GM12878 (cell line): ENCODE data around the gene IL36G. TPM values are rescaled to one million over a fixed set of nuclear protein-coding genes. Genes with fewer than 3 reads are reported as not detected.

Experiments
- polyA plus RNA-seq, 11 experiments: library from polyadenylated mRNA; depleted of rRNA in 4 of 11; unstranded in 6 of 11; stranded (reverse) in 5 of 11; fragments of >200 nt; fragmentation: Nextera tagmentation in 4 of 11; fragmentation: Illumina TruSeq in 1 of 11; extraction: Ambion mirVana in 4 of 11; extraction: Trizol in 1 of 11; gene quantifications; 1 replicate in 1 of 11; 2 replicates in 10 of 11; pipeline versions ENCODE4 v1.2.1 to v1.2.3, GENCODE V29; 2011 to 2016; ENCODE audit warnings: inconsistent platforms in 2 of 11, missing spikeins in 2 of 11, low read depth in 1 of 11
- small RNA-seq: library from RNA; depleted of rRNA; stranded (forward); fragments of <200 nt; gene quantifications from one replicate; pipeline ENCODE3, GENCODE V24; 2014
- total RNA-seq, 4 experiments: library from RNA; depleted of rRNA in 3 of 4; stranded (reverse); fragments of >200 nt in 3 of 4; fragmentation: Illumina TruSeq in 1 of 4; extraction: Trizol in 1 of 4; gene quantifications; 2 replicates each; pipeline versions ENCODE4 v1.2.1 to v1.2.3, GENCODE V29; 2013 to 2021

Gene IL36G
- total and polyA plus RNA-seq, 10 of the 15 experiments (the other 5 are each of a cell fraction or from before 2014, with no cell fraction given) = 0.10 TPM; not detected in 9

Small RNAs within 50 kb of the gene (small RNA-seq; reads per million reads assigned to genes)
- not detected for gene HMGN2P23

Other genes starting within 250 kb of the IL36G start
Only the 7 nearest of the 10 such genes appear.
- 0.93 and 1.4 TPM in 2 replicates for gene IL1B, start 141.2 kb upstream of the IL36G start, total RNA-seq (2014; rRNA removed)
- 0.88 and 1.0 TPM in 2 replicates for gene IL1B, start 141.2 kb upstream of the IL36G start, total RNA-seq (2014; rRNA removed; fragmentation: Illumina TruSeq; extraction: Trizol)
- 0.64 and 0.72 TPM in 2 replicates for gene IL1B, start 141.2 kb upstream of the IL36G start, total RNA-seq (2021)
- 0.30 and 0.35 TPM in 2 replicates for gene IL1B, start 141.2 kb upstream of the IL36G start, polyA plus RNA-seq (2011; rRNA removed)
- 1.3 and 1.4 TPM in 2 replicates for gene IL1B, start 141.2 kb upstream of the IL36G start, polyA plus RNA-seq (2014; fragmentation: Illumina TruSeq; extraction: Trizol)
- 1 to 10 TPM in 1 of 2 experiments, under 1 TPM in 1; 0.57 to 1.6 TPM for gene IL1B, start 141.2 kb upstream of the IL36G start, polyA plus RNA-seq (2014; fragmentation: Nextera tagmentation; extraction: Ambion mirVana)
- gene IL1B, start 141.2 kb upstream of the IL36G start, polyA plus RNA-seq (2014; rRNA removed) = 0.88 and 1.2 TPM in 2 replicates
- under 1 TPM; 0.20 to 0.32 TPM for gene IL1B, start 141.2 kb upstream of the IL36G start, polyA plus RNA-seq (2016; fragmentation: Nextera tagmentation; extraction: Ambion mirVana)
- not detected in 2 replicates for gene IL37, start 66.8 kb upstream of the IL36G start, total RNA-seq (2014; rRNA removed)
- gene IL37, start 66.8 kb upstream of the IL36G start, total RNA-seq (2014; rRNA removed; fragmentation: Illumina TruSeq; extraction: Trizol) = not detected in 2 replicates
- gene IL37, start 66.8 kb upstream of the IL36G start, total RNA-seq (2021) = not detected in 2 replicates
- gene IL37, start 66.8 kb upstream of the IL36G start, polyA plus RNA-seq (2011; rRNA removed) = not detected in 2 replicates
- gene IL37, start 66.8 kb upstream of the IL36G start, polyA plus RNA-seq (2014; fragmentation: Illumina TruSeq; extraction: Trizol) = 0.41 TPM in 1 of 2 replicates, not detected in the other
- not detected for gene IL37, start 66.8 kb upstream of the IL36G start, polyA plus RNA-seq (2014; fragmentation: Nextera tagmentation; extraction: Ambion mirVana)
- 0.54 TPM in 1 of 2 replicates, not detected in the other for gene IL37, start 66.8 kb upstream of the IL36G start, polyA plus RNA-seq (2014; rRNA removed)
- gene IL37, start 66.8 kb upstream of the IL36G start, polyA plus RNA-seq (2016; fragmentation: Nextera tagmentation; extraction: Ambion mirVana) = not detected
- not detected in 2 replicates for gene IL36A, start 27.5 kb downstream of the IL36G start, total RNA-seq (2014; rRNA removed)
- gene IL36A, start 27.5 kb downstream of the IL36G start, total RNA-seq (2014; rRNA removed; fragmentation: Illumina TruSeq; extraction: Trizol) = not detected in 2 replicates
- gene IL36A, start 27.5 kb downstream of the IL36G start, total RNA-seq (2021) = not detected in 2 replicates
- not detected in 2 replicates for gene IL36A, start 27.5 kb downstream of the IL36G start, polyA plus RNA-seq (2011; rRNA removed)
- not detected in 2 replicates for gene IL36A, start 27.5 kb downstream of the IL36G start, polyA plus RNA-seq (2014; fragmentation: Illumina TruSeq; extraction: Trizol)
- not detected for gene IL36A, start 27.5 kb downstream of the IL36G start, polyA plus RNA-seq (2014; fragmentation: Nextera tagmentation; extraction: Ambion mirVana)
- not detected in 2 replicates for gene IL36A, start 27.5 kb downstream of the IL36G start, polyA plus RNA-seq (2014; rRNA removed)
- not detected for gene IL36A, start 27.5 kb downstream of the IL36G start, polyA plus RNA-seq (2016; fragmentation: Nextera tagmentation; extraction: Ambion mirVana)
- not detected in 2 replicates for gene IL36B, start 74.9 kb downstream of the IL36G start, total RNA-seq (2014; rRNA removed)
- not detected in 2 replicates for gene IL36B, start 74.9 kb downstream of the IL36G start, total RNA-seq (2014; rRNA removed; fragmentation: Illumina TruSeq; extraction: Trizol)
- gene IL36B, start 74.9 kb downstream of the IL36G start, total RNA-seq (2021) = not detected in 2 replicates
- gene IL36B, start 74.9 kb downstream of the IL36G start, polyA plus RNA-seq (2011; rRNA removed) = not detected in 2 replicates
- gene IL36B, start 74.9 kb downstream of the IL36G start, polyA plus RNA-seq (2014; fragmentation: Illumina TruSeq; extraction: Trizol) = not detected in 2 replicates
- gene IL36B, start 74.9 kb downstream of the IL36G start, polyA plus RNA-seq (2014; fragmentation: Nextera tagmentation; extraction: Ambion mirVana) = not detected
- not detected in 2 replicates for gene IL36B, start 74.9 kb downstream of the IL36G start, polyA plus RNA-seq (2014; rRNA removed)
- gene IL36B, start 74.9 kb downstream of the IL36G start, polyA plus RNA-seq (2016; fragmentation: Nextera tagmentation; extraction: Ambion mirVana) = not detected
- gene IL36RN, start 81.2 kb downstream of the IL36G start, total RNA-seq (2014; rRNA removed) = not detected in 2 replicates
- not detected in 2 replicates for gene IL36RN, start 81.2 kb downstream of the IL36G start, total RNA-seq (2014; rRNA removed; fragmentation: Illumina TruSeq; extraction: Trizol)
- not detected in 2 replicates for gene IL36RN, start 81.2 kb downstream of the IL36G start, total RNA-seq (2021)
- gene IL36RN, start 81.2 kb downstream of the IL36G start, polyA plus RNA-seq (2011; rRNA removed) = not detected in 2 replicates
- not detected in 2 replicates for gene IL36RN, start 81.2 kb downstream of the IL36G start, polyA plus RNA-seq (2014; fragmentation: Illumina TruSeq; extraction: Trizol)
- gene IL36RN, start 81.2 kb downstream of the IL36G start, polyA plus RNA-seq (2014; fragmentation: Nextera tagmentation; extraction: Ambion mirVana) = not detected
- gene IL36RN, start 81.2 kb downstream of the IL36G start, polyA plus RNA-seq (2014; rRNA removed) = not detected in 2 replicates
- not detected for gene IL36RN, start 81.2 kb downstream of the IL36G start, polyA plus RNA-seq (2016; fragmentation: Nextera tagmentation; extraction: Ambion mirVana)
- not detected in 2 replicates for gene IL1F10, start 90.0 kb downstream of the IL36G start, total RNA-seq (2014; rRNA removed)
- gene IL1F10, start 90.0 kb downstream of the IL36G start, total RNA-seq (2014; rRNA removed; fragmentation: Illumina TruSeq; extraction: Trizol) = not detected in 2 replicates
- not detected in 2 replicates for gene IL1F10, start 90.0 kb downstream of the IL36G start, total RNA-seq (2021)
- not detected in 2 replicates for gene IL1F10, start 90.0 kb downstream of the IL36G start, polyA plus RNA-seq (2011; rRNA removed)
- gene IL1F10, start 90.0 kb downstream of the IL36G start, polyA plus RNA-seq (2014; fragmentation: Illumina TruSeq; extraction: Trizol) = not detected in 2 replicates
- gene IL1F10, start 90.0 kb downstream of the IL36G start, polyA plus RNA-seq (2014; fragmentation: Nextera tagmentation; extraction: Ambion mirVana) = not detected
- not detected in 2 replicates for gene IL1F10, start 90.0 kb downstream of the IL36G start, polyA plus RNA-seq (2014; rRNA removed)
- not detected for gene IL1F10, start 90.0 kb downstream of the IL36G start, polyA plus RNA-seq (2016; fragmentation: Nextera tagmentation; extraction: Ambion mirVana)
- not detected in 2 replicates for gene IL1RN, start 149.6 kb downstream of the IL36G start, total RNA-seq (2014; rRNA removed)
- not detected in 2 replicates for gene IL1RN, start 149.6 kb downstream of the IL36G start, total RNA-seq (2014; rRNA removed; fragmentation: Illumina TruSeq; extraction: Trizol)
- gene IL1RN, start 149.6 kb downstream of the IL36G start, total RNA-seq (2021) = not detected in 2 replicates
- gene IL1RN, start 149.6 kb downstream of the IL36G start, polyA plus RNA-seq (2011; rRNA removed) = 0.04 TPM in 1 of 2 replicates, not detected in the other
- gene IL1RN, start 149.6 kb downstream of the IL36G start, polyA plus RNA-seq (2014; fragmentation: Illumina TruSeq; extraction: Trizol) = 0.04 and 0.43 TPM in 2 replicates
- under 1 TPM in 1 of 2 experiments, not detected in 1; 0.04 TPM for gene IL1RN, start 149.6 kb downstream of the IL36G start, polyA plus RNA-seq (2014; fragmentation: Nextera tagmentation; extraction: Ambion mirVana)
- gene IL1RN, start 149.6 kb downstream of the IL36G start, polyA plus RNA-seq (2014; rRNA removed) = not detected in 2 replicates
- gene IL1RN, start 149.6 kb downstream of the IL36G start, polyA plus RNA-seq (2016; fragmentation: Nextera tagmentation; extraction: Ambion mirVana) = not detected